ENCODE results near the gene TMEM30A. TPM values are rescaled to one million over a fixed set of nuclear protein-coding genes. Genes with fewer than 3 reads are reported as not detected.

The TMEM30A gene
- total and polyA plus RNA-seq, 2 donors (not counting 3 experiments of a cell fraction or from before 2014, with no cell fraction given) = 42.2 to 197 TPM

GRCh38 chr6:75326557-75327258, 42.1 kb upstream of the TMEM30A start:
- no peak for DNase-seq (ENCODE audit: low read depth, low spot score)
- Histone ChIP-seq H3K27ac (ENCODE audit: insufficient read depth, low read depth, low read length) (no peak overlapping the region), H3K9me3 (replicated peaks; ENCODE audit: control insufficient read depth, insufficient read depth, low read length) (no peaks in the 10 kb centered on the region), H4K20me1 (replicated peaks; ENCODE audit: control insufficient read depth, extremely low read depth, insufficient read depth, low read length) (no peaks in the 10 kb centered on the region), H2AFZ (ENCODE audit: low read depth, low read length) (no peak overlapping the region), H3K4me3 (replicated peaks in 1 of 3; ENCODE audit: insufficient read depth in 1 of 3, low read depth in 1 of 3, low read length in 3 of 3) (no peak overlapping the region), H3K4me2 (ENCODE audit: insufficient read depth, low read length) (no peak overlapping the region), H3K9me1 (replicated peaks; ENCODE audit: control insufficient read depth, extremely low read depth, insufficient read depth, low read length) (no peaks in the 10 kb centered on the region), H3K27me3 (ENCODE audit: control insufficient read depth in 2 of 2, insufficient read depth in 2 of 2, low read length in 2 of 2) (no peaks in the 10 kb centered on the region), H3K79me2 (ENCODE audit: control insufficient read depth, insufficient read depth, low read length) (no peaks in the 10 kb centered on the region), H3K4me1 (ENCODE audit: control insufficient read depth, extremely low read depth, insufficient read depth, low read length) (no peaks in the 10 kb centered on the region), H3K36me3 (ENCODE audit: control insufficient read depth in 2 of 2, extremely low read depth in 1 of 2, insufficient read depth in 2 of 2, low read length in 2 of 2) (no peaks in the 10 kb centered on the region), H3K9ac (replicated peaks; ENCODE audit: extremely low read depth, insufficient read depth, low read length) (no peak overlapping the region)
- no peak for TF ChIP-seq JUN (IDR thresholded peaks at IDR 0.05; ENCODE audit: borderline replicate concordance, insufficient read depth, insufficient read length, low read depth)
- no peak for TF ChIP-seq FOS (IDR thresholded peaks at IDR 0.05; ENCODE audit: borderline replicate concordance, insufficient read depth, low read length)
- dilution Hi-C loops (cut with MboI; ENCODE audit: extremely low pct_ligation_motif_present, low sequenced_read_pairs) = no loop called here
- POLR2A ChIA-PET = no interaction called here
- CTCF ChIA-PET = interaction anchor here (1.1 to 1.9 kb wide), 3 partner anchors 9 to 41 kb away, joined by 3 to 6 read pairs (median 4); no protein-coding TSS in a partner anchor
- no TSS peak for BruUV-seq (replicated peaks)
- intact Hi-C loops (cut with micrococcal nuclease) = no loop called here
- FAIRE-seq = no peak

GRCh38 chr6:75318900-75319299, 34.3 kb upstream of the TMEM30A start:
- Histone ChIP-seq H3K4me2 (ENCODE audit: insufficient read depth, low read length) (no peak overlapping the region), H3K79me2 (ENCODE audit: control insufficient read depth, insufficient read depth, low read length) (no peaks in the 10 kb centered on the region), H4K20me1 (replicated peaks; ENCODE audit: control insufficient read depth, extremely low read depth, insufficient read depth, low read length) (no peaks in the 10 kb centered on the region), H3K36me3 (ENCODE audit: control insufficient read depth in 2 of 2, extremely low read depth in 1 of 2, insufficient read depth in 2 of 2, low read length in 2 of 2) (no peaks in the 10 kb centered on the region), H3K9me1 (replicated peaks; ENCODE audit: control insufficient read depth, extremely low read depth, insufficient read depth, low read length) (no peaks in the 10 kb centered on the region), H2AFZ (ENCODE audit: low read depth, low read length) (no peak overlapping the region), H3K9me3 (replicated peaks; ENCODE audit: control insufficient read depth, insufficient read depth, low read length) (no peaks in the 10 kb centered on the region), H3K9ac (replicated peaks; ENCODE audit: extremely low read depth, insufficient read depth, low read length) (no peak overlapping the region), H3K27me3 (ENCODE audit: control insufficient read depth in 2 of 2, insufficient read depth in 2 of 2, low read length in 2 of 2) (peaks cover 0 to 11% of the 10 kb centered on the region in 2 experiments), H3K27ac (ENCODE audit: insufficient read depth, low read depth, low read length) (no peak overlapping the region), H3K4me3 (replicated peaks in 1 of 3; ENCODE audit: insufficient read depth in 1 of 3, low read depth in 1 of 3, low read length in 3 of 3) (no peak overlapping the region), H3K4me1 (ENCODE audit: control insufficient read depth, extremely low read depth, insufficient read depth, low read length) (peaks cover 10% of the 10 kb centered on the region)
- intact Hi-C loops (cut with micrococcal nuclease) = no loop called here
- dilution Hi-C loops (cut with MboI; ENCODE audit: extremely low pct_ligation_motif_present, low sequenced_read_pairs) = loop anchor here (25.0 kb wide), 1 partner anchor 218 kb away; no protein-coding TSS in a partner anchor
- CTCF ChIA-PET = interaction anchor here (0.8 kb wide), 1 partner anchor 22 kb away, joined by 4 read pairs; no protein-coding TSS in a partner anchor
- BruUV-seq (replicated peaks) = no TSS peak
- POLR2A ChIA-PET = interaction anchor here (0.7 to 0.9 kb wide), 2 partner anchors 8 to 525 kb away, joined by 3 read pairs; no protein-coding TSS in a partner anchor
- no peak for TF ChIP-seq POLR2A (IDR thresholded peaks at IDR 0.05; ENCODE audit: low read depth, low read length)
- no peak for TF ChIP-seq FOS (IDR thresholded peaks at IDR 0.05; ENCODE audit: borderline replicate concordance, insufficient read depth, low read length)
- no peak for TF ChIP-seq POLR2AphosphoS5 (IDR thresholded peaks at IDR 0.05; ENCODE audit: insufficient read depth, low read depth, low read length)
- TF ChIP-seq GATA2 (IDR thresholded peaks at IDR 0.05; ENCODE audit: insufficient read depth, insufficient read length, low read depth, low read length) = no peak
- FAIRE-seq = no peak
- no peak for DNase-seq (ENCODE audit: low read depth, low spot score)

Data from endothelial cell of umbilical vein (primary cell).